CD4-positive, alpha-beta T cell treated with Interleukin-21 for 1 hour (primary cell): ENCODE results near the gene NDRG4.
A peak's percentile ranks its signal among the peaks of the same experiment; 100 is the strongest.
"Not testable (repeated sequence)": the region's sequence is repeated elsewhere in the genome, so short reads cannot be mapped to it uniquely, and the experiment has no call there.

ENCODE experiments used
- DNase-seq: peaks from one replicate; pipeline ENCODE4 v3.0.0-alpha.2; 2020

The NDRG4 gene

GRCh38 chr16:58465817-58466216 lies 34.1 kb upstream of the NDRG4 start:
- no peak for DNase-seq

DNA sequence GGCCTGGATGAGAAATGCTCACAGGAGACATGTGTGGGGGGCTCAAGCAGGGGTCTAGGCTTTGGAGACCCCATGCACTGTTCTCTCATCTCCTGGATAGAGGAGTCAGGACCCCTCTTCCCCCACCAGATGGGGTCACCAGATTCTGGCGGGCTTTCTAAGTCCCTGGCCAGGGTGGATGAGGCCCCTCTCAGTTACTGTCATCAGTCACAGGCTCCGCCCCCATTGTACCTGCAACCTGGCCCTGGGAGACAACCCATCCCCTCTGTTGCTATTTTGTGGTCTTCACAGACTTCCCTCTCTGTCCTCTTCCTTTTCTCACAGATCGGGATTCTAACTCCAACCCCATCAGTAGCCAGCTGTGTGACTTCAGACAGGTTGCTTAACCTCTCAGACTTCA lies 33.5 kb upstream of the NDRG4 start:
- DNase-seq: no peak

DNA sequence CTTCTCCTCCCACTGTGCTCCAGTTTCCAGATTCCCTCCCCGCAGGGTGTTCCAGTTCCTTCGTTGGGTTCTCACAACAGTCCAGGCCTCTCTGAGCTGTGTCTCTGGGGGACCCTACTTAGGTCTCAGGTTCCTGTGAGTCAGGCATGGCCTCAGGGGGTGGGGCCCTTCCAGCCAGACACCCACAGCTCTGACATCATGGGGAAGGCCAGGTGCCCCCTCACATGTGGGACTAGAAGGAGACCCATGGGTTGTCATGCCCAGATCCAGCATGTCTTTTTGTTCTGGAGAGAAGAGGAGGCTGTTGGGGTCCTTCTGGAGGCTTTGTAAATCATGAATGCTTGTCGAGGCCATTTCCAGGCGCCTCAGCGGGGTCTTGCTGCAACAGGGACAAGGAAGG lies 32.0 kb upstream of the NDRG4 start:
- DNase-seq: no peak

GRCh38 chr16:58471209-58471975 lies 28.6 kb upstream of the NDRG4 start:
- no peak for DNase-seq

GRCh38 chr16:58472266-58472665 lies 27.7 kb upstream of the NDRG4 start:
- DNase-seq: no peak

GRCh38 chr16:58472827-58473226 lies 27.1 kb upstream of the NDRG4 start:
- no peak for DNase-seq

DNA sequence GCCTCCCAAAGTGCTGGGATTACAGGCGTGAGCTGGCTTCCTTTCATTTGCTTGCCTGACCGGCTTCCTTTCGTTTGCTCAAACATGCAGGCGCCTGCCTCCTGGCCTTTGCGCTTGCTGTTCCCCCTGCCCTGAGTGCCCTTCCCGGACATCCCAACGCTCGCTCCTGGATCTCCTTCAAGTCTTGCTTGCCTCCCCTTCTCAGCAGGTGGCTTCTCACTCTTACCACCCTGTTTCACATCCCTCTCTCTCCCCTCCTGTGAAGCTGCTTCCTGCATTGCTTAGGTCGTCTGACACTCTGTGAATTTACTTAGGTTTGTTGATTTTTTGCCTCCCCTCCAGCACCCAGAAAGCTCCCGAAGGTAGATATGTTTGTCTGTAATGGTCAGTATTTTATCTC lies 25.6 kb upstream of the NDRG4 start:
- DNase-seq: no peak

- no peak for DNase-seq
Measured at GRCh38 chr16:58475091-58475619, 24.8 kb upstream of the NDRG4 start.

DNA sequence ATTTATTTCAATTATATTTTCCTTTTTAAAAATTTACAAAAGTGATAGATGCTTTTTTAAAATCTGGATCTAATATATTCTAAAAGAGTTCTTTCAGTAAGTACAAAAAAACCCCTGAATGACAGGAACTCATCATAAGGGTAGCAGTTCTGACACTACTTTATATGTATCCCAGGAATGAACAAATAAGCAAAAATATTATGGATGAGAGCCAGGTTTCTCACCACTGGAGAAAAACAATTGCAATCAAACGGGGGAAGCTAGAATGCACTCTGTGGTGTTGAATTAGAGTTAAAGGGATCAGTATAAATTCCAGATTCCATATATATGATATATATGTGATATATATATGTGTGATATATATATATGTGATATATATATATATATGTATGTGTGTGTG lies 23.2 kb upstream of the NDRG4 start:
- no peak for DNase-seq

GRCh38 chr16:58478427-58478826 lies 21.5 kb upstream of the NDRG4 start:
- no peak for DNase-seq

- no peak for DNase-seq
Measured at GRCh38 chr16:58481226-58481869, 18.6 kb upstream of the NDRG4 start.

DNA sequence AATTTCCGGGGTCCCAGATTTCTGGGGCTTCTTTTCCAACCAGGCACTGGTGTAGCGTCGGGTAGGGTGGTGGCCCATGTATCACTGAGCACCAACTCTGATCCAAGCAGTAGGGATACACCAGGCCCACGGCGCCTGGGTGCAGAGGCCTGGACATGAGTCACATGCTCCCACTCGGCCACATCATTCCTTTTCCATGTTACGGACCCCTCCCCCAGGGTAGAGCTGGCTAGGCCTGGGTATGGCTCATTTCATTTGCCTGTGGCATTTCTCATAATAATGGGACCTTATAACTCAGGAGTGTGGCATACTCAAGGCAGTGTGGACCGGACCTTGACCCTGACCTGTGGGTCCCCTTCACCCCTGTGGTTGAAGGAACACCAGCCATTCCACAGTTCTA lies 18.0 kb upstream of the NDRG4 start:
- no peak for DNase-seq

- DNase-seq: no peak
Measured at GRCh38 chr16:58485184-58485887, 14.6 kb upstream of the NDRG4 start.

- peak; percentile 66 for DNase-seq
Measured at GRCh38 chr16:58487566-58488351, 12.2 kb upstream of the NDRG4 start.

DNA sequence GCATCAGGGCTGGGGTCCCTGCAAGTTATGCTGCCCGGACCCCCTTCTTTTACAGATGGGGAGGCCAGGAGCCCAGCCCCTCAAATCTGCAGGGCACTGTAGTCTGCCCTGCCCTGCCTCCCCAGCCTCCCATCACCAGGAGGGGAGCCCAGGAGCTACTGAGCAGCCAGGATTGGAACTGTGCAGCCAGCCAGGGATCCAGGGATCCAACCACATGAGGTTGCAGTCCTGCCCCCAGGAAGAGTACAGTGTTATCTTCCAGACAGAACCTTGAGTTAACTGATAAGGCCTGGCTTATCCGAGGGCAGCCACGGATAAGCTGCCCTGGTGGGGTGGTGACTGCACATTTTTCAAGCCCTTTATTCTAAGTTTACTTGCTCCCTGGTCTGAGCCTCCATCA lies 11.4 kb upstream of the NDRG4 start:
- DNase-seq: no peak

DNA sequence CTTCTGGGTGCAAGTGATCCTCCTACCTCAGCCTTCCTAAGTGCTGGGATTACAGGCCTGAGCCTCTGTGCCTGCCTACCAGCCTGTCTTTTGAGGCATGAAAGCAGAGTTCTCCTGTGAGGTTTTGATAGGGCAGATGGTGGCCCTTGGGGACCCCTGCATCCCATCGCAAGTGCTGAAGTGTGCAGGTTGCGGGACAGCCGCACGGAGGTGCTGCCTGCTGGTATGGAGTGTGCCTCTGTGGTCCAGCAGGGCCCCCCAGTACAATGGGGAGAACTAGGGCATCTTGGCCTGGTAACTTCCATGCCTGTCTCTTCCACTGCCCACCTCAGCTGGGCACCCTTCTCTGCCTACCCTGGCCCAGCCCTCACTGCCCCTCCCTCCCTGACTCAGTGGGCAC lies 9.9 kb upstream of the NDRG4 start:
- no peak for DNase-seq

GRCh38 chr16:58490539-58490938 lies 9.4 kb upstream of the NDRG4 start:
- DNase-seq: not testable (repeated sequence)

DNA sequence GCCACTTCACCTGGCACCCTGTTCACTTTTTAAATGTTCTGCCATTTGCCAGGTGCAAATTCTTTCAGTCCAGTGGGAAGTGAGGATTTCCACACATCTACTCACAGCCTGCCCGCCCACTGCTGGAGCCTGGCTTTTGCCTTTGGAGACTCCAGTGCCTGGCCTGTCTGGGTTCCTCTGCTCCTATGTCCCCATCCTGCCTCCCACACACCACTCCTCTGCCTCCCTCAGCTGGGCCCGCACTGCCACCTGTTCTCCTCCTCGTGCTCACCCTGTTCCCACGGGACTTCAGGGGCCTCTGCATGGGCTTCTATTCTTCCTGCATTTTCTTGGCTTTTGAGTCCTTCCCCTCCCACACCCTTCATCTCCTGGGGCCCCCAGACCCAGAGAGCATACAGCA lies 7.9 kb upstream of the NDRG4 start:
- no peak for DNase-seq

DNA sequence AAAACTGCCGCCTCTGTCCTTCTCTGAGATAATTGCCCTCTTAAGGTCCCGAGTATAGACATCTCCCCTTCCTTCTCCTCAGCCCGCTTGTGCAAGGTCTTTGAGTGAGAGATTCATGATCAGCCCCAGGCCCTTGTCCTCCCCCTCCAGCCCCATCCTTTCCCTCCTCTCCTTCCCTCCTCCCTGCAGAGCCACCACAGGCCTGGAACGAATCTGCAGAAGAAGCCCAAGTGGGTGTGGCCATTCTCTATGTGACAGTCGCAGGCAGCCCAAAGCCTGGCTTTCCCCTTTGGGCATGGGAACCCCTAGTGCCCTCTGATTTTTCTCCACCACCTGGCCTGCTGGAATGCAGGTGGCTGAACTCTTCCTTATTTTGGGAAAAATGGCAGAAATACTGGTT lies 7.2 kb upstream of the NDRG4 start:
- DNase-seq: no peak

- no peak for DNase-seq
Measured at GRCh38 chr16:58493756-58494431, 6.0 kb upstream of the NDRG4 start.

- DNase-seq: peak; percentile 57
Measured at GRCh38 chr16:58494981-58495520, 4.9 kb upstream of the NDRG4 start.
